IPS DF 19.7 (cell line): ENCODE results near the gene VCAN.
"Not testable (repeated sequence)": the region's sequence is repeated elsewhere in the genome, so short reads cannot be mapped to it uniquely, and the experiment has no call there.

Experiments
- DNase-seq: peaks from one replicate; pipeline ENCODE4 v3.0.0-alpha.2; 2013; ENCODE audit warnings: low read depth, low spot score

The VCAN gene

DNA sequence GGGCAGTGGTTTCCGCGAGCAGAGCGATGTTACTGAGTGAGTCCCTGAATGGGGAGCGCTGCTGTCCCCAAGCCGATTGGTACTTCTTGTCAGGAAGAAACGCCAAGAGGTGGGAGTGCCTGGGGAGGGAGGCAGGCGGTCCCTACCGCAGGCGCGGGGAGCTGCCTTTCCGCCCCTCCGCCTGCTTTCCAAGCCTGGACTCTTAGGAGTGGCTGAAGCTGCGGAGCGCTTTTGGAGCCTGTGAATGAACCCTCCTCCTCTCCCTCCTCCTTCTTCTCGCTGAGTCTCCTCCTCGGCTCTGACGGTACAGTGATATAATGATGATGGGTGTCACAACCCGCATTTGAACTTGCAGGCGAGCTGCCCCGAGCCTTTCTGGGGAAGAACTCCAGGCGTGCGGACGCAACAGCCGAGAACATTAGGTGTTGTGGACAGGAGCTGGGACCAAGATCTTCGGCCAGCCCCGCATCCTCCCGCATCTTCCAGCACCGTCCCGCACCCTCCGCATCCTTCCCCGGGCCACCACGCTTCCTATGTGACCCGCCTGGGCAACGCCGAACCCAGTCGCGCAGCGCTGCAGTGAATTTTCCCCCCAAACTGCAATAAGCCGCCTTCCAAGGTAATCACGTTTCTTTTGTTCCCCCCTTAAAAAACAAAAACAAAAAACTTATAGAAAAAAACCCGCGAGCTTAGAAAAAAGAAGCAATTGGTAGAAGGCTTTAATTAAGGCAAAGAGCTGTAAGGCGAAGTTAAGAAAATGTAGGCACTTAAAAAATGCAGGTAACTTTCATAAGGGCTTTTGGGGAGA, at the start of gene VCAN:
VCAN (plus strand) TSS at position 340 of the 808 bp plus-strand sequence. CDS start 11,775 bp downstream, outside the sequence.
- no peak for DNase-seq

GRCh38 chr5:83422284-83422683, 49.3 kb upstream of the VCAN start:
- DNase-seq = no peak

DNA sequence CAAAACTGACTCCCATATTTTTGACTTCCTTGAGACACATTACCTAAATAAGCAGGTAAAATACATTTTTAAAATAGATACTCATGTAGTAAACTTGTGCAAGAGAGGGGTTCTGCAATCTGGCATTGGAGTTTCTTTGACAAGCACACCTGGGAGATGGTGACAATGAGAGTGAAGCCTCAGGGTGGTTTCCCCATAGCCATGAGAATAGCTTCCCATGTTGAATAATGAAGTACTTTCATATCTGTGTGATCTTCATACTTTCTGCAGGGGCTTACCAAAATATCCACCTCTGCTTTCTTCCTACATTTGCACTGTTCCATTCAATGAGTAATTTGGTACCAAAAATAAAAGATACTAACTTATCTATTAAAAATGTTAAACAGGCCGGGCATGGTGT, 44.7 kb upstream of the VCAN start:
- DNase-seq = no peak

DNA sequence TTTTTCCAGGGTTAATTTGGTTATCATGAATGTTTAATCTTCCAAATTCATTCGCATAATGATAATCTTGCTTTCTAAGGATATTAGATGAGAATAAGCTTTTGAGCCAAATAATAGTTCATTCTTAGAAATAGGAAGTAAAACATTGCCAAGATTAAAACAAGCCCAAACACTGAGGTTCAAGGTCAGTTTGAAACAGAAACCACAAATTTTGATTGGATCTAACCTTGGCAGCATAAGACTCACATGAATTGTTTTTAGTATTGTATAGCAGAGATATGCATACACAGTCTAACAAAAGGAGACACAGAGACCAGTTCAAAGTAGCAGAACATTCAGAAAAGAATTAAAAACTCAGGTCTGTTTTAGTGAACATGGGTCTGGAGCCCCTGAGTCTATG, 43.4 kb upstream of the VCAN start:
- no peak for DNase-seq

GRCh38 chr5:83428890-83429289, 42.7 kb upstream of the VCAN start:
- no peak for DNase-seq

DNA sequence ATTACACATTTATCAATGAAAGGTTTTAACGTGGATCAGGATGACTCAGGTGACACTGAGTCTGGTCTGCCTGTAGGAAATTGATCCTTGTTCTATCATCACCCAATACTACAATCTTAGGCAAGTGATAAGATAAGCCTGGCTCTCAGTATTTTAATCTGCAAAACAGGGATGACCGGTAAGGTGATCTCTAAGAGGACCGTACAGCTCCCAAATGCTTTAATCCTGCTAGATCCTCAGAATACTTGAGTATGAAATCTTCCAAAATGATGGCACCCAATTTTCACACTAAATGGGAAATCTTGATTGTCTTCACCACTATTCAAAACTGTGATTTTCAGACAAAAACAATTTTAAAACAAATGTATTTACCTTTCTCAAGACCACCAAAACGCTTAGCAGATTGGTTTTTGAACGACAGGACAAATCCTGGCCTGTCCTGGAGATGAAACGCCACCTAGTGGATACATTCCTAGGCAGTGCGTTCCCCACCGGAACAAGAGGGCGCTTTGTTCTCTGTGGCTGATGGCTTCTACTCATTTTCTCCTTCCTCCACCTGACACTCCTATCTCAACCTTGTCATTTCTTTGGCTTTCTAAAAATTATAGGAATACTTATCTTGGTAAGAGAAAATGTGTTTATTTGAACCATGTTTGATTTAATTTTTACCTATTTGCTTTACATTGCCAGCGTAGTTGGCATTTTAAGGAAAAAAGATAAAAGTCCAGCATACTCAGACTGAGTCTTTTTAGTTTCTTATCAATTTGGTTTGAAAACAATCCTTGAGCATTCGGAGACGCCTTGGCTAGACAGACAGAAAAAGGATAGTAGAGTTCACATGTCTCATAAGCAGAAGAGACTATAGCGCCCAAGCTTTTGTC, 41.2 kb upstream of the VCAN start:
- DNase-seq = peak; percentile 71

- DNase-seq = no peak
These were observed 37.7 kb upstream of the VCAN start for GRCh38 chr5:83433891-83434290.

GRCh38 chr5:83434946-83435345, 36.6 kb upstream of the VCAN start:
- no peak for DNase-seq

- DNase-seq = no peak
These were observed 35.3 kb upstream of the VCAN start for GRCh38 chr5:83436276-83436675.

DNA sequence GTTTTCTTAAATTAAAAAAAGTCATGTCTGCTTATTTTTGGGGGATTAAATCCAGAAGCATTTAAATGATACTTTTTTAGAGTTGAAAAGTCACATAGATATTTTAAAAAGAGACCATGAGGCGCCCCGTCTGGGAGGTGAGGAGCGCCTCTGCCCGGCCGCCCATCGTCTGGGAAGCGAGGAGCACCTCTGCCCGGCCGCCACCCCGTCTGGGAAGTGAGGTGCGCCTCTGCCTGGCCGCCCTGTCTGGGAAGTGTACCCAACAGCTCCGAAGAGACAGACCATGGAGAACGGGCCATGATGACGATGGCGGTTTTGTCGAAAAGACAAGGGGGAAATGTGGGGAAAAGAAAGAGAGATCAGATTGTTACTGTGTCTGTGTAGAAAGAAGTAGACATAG, 33.8 kb upstream of the VCAN start:
- not testable (repeated sequence) for DNase-seq

GRCh38 chr5:83440826-83441225, 30.7 kb upstream of the VCAN start:
- no peak for DNase-seq

DNA sequence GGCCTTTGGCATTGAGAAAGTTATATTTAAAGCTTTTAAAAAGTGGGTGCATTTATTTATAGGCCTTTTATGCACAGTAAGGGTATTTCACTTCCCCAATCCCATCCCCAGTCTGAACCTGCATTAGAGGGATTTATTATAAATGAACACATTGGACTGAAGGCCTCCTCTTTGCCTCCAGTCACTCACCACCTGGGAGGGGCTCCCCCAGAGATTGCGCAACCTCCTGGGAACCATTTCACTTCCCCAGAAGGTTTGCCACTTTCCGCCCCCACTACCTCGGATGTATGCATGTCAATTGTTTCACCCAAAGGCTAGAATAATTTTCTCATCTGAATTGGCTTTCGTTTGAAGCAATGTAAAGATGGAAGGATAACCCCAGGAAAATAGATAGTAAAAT, 29.8 kb upstream of the VCAN start:
- DNase-seq = no peak

DNA sequence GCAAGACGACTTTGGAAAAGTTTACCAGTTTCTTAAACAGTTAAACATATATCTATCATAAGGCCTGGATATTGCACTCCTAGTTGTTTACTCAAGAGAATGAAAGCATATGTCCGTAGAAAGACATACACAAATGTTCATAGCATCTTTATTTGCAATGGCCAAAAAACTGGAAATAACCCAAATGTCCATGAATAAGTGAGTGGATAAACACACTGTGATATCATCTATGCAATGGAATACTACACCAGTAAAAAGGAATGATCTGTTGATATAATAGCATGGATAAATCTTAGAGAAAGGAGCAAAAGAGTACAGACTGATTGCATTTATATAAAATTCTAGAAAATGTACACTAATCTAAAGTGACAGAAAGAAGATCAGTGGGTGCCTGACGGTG, 28.0 kb upstream of the VCAN start:
- no peak for DNase-seq

GRCh38 chr5:83444445-83444844, 27.1 kb upstream of the VCAN start:
- no peak for DNase-seq

DNA sequence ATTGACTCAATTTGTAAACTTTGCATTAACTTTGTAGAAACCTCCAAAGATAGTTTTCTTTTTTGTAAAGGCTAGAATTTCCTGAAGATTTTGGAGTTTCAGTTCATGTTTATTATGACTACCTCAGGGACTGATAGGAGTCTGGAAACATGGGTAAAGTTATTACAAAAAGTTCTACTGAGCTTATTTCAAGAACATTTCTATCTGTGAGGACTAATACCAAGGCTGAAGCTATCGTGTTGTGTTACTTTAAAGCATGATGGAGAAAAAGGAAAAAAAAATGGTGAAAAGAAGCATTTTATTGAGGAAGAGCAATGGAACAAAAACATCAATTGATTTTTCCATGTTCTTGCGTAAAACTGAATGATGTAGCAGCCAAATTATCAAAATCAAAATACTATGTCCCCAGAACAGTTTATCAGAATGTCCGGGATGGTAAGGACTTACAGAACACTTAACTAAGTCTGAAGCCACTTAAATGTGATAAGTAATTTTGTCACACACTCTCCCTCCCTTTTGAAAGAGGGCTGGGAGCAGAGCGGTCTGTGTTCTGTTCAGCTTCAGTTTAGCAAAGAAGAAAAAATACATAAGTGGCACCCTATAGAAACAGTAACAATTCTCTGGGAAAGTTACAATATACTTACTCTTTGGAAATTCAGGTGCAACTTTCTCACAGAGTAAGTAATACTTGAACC, 25.1 kb upstream of the VCAN start:
- DNase-seq = no peak

DNA sequence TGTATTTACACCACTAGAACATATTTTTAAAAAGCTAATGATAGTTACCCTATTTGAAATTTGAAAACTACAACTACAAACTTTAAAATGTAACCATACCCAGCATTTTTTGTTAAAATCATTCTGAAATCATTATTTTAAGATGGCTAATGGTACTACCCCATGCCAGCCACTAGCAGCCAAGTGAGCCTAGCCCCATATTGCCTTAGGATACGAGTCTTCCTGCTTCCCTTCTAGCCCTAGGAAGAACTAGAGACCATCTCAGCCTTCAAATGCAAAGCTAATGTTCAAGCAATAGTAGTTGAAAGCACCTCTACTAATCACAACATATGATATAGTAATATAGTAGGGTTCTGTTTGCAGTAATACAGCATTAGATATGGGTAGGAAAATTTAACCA, 24.0 kb upstream of the VCAN start:
- no peak for DNase-seq

- DNase-seq = no peak
These were observed 21.2 kb upstream of the VCAN start for GRCh38 chr5:83450183-83450966.

DNA sequence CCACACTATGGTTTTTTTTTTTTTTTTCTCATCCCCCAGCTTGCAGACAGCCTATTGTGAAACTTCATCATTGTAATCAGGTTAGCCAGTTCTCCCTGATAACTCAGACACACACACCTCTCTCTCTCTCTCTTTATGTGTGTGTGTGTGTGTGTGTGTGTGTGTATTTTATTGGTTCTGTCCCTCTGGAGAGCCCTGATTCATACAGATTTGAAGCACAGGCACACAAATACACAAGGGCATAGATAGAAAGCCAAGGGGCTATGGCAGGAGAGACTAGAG, 20.6 kb upstream of the VCAN start:
- DNase-seq = no peak

DNA sequence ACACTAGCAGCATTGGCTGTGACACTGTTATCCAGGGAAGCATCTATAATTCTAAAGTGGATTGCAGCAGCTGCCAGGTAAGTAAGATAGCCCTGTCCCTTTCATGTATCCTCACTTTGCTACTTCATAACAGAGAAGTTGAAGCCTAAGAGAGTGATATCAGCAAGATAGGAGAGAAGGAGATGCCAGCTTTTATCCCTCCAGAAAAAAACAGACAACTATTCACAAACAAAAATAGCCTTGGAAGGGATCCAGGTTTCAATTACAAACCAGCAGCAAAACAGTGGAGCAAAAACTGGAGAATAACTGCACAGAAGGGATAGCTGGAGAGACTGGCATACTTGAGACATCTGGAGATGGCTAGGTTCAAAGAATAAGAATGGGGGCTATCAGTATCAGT, 19.6 kb upstream of the VCAN start:
- DNase-seq = no peak

GRCh38 chr5:83453937-83454336, 17.6 kb upstream of the VCAN start:
- DNase-seq = no peak

DNA sequence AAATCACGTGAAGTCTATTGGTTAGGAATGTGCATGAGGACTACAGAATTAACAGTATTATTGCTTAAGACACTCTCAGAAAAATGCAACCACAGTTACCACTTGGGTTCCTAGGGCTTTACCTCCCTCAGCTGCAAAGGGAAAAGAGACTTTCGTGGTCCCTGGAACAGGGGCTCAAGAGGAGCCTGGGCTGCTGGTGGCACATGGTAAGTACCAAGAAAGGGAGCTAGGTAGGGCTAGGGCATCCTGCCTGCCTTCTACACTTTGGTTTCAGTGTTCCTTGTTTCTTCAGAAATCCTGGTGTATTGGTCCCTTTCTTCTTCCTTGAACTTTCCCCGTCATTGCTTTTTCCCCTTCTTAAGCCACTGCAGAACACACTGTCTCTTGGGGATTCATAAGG, 7.3 kb upstream of the VCAN start:
- DNase-seq = no peak
